Measurements from ENCODE around the gene TSPAN3. TPM values are rescaled to one million over a fixed set of nuclear protein-coding genes. Genes with fewer than 3 reads are reported as not detected.

The TSPAN3 gene
- total and polyA plus RNA-seq, 2 donors (not counting 3 experiments of a cell fraction or from before 2014, with no cell fraction given) = 215 to 606 TPM

DNA sequence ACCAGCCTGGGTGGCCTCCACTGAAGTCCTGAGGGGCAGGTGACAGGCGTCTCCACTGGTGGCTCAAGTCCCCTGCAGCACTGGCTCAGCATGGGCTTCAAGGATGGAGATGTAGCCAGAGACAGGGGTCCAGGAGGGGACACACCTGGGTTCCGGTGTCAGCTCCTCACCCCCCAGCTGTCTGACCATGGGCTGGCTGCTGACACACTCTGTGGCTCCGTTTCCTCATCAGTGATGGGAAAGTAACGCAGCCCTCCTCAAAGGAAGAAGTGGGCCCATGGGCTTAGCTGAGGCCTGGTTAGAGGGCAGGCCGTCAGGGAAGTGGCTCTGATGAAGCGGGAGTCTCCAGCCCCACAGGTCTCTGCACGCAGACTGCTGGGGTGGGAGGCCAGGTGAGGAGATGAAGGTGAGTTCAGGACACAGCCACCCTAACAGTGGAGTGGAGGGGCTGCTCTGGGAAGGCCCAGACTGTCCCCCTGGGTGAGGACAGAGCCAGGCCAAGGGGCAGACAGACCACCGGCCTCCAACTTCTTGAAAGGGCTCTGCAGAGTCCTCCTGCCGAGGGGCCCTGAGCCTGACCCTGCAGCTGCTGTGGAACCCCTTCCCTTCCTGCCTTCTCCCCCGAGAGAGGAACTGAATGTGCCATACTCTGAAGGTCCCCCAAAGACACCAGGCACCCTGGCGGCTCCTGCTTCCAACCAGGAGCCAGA lies 52.0 kb downstream of the TSPAN3 start:
- TF ChIP-seq, protein P1, sequence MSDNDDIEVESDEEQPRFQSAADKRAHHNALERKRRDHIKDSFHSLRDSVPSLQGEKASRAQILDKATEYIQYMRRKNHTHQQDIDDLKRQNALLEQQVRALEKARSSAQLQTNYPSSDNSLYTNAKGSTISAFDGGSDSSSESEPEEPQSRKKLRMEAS (IDR thresholded peaks at IDR 0.05; ENCODE audit: insufficient read depth, insufficient read length) = no peak
- no peak for TF ChIP-seq FOS (IDR thresholded peaks at IDR 0.05; ENCODE audit: borderline replicate concordance, insufficient read depth, low read length)
- no peak for TF ChIP-seq POLR2AphosphoS5 (IDR thresholded peaks at IDR 0.05; ENCODE audit: insufficient read depth, low read depth, low read length)
- no peak for TF ChIP-seq EZH2 (IDR thresholded peaks at IDR 0.05; ENCODE audit: borderline replicate concordance, low read depth, low read length, severe bottlenecking)
- no peak for TF ChIP-seq MYC (IDR thresholded peaks at IDR 0.05; ENCODE audit: low read depth, low read length)
- Histone ChIP-seq H3K9me3 (replicated peaks; ENCODE audit: control insufficient read depth, insufficient read depth, low read length) (no peaks in the 10 kb centered on the region), H3K4me2 (ENCODE audit: insufficient read depth, low read length) (no peak overlapping the region), H2AFZ (ENCODE audit: low read depth, low read length) (no peak overlapping the region), H3K79me2 (ENCODE audit: control insufficient read depth, insufficient read depth, low read length) (no peaks in the 10 kb centered on the region), H3K36me3 (ENCODE audit: control insufficient read depth in 2 of 2, extremely low read depth in 1 of 2, insufficient read depth in 2 of 2, low read length in 2 of 2) (no peaks in the 10 kb centered on the region), H3K9me1 (replicated peaks; ENCODE audit: control insufficient read depth, extremely low read depth, insufficient read depth, low read length) (no peaks in the 10 kb centered on the region), H3K9ac (replicated peaks; ENCODE audit: extremely low read depth, insufficient read depth, low read length) (no peak overlapping the region), H3K27me3 (ENCODE audit: control insufficient read depth in 2 of 2, insufficient read depth in 2 of 2, low read length in 2 of 2) (no peaks in the 10 kb centered on the region), H3K27ac (ENCODE audit: insufficient read depth, low read depth, low read length) (no peak overlapping the region), H4K20me1 (replicated peaks; ENCODE audit: control insufficient read depth, extremely low read depth, insufficient read depth, low read length) (no peaks in the 10 kb centered on the region), H3K4me1 (ENCODE audit: control insufficient read depth, extremely low read depth, insufficient read depth, low read length) (peaks cover 8% of the 10 kb centered on the region), H3K4me3 (replicated peaks in 1 of 3; ENCODE audit: insufficient read depth in 1 of 3, low read depth in 1 of 3, low read length in 3 of 3) (no peak overlapping the region)
- ChIA-PET CTCF (interaction anchor here (1.7 kb wide), 1 partner anchor 45 kb away, joined by 4 read pairs; no protein-coding TSS in a partner anchor), POLR2A (no interaction called here)
- intact Hi-C loops (cut with micrococcal nuclease) (no loop called here), dilution Hi-C loops (cut with MboI; ENCODE audit: extremely low pct_ligation_motif_present, low sequenced_read_pairs) (no loop called here)
- no TSS peak for BruUV-seq (replicated peaks)
- FAIRE-seq (no peak), DNase-seq (ENCODE audit: low read depth, low spot score) (no peak)

All from endothelial cell of umbilical vein (primary cell).